Muscle layer of duodenum (tissue), 2 donors: ENCODE results near the gene CCR5AS.

Experiments
- H3K27ac ChIP-seq: one replicate; pipeline ENCODE4 v1.7.0; 2013; ENCODE audit warnings: mild to moderate bottlenecking, low read length
- H3K27me3 ChIP-seq: one replicate; pipeline ENCODE4 v1.7.0; 2013; ENCODE audit warnings: low read depth, mild to moderate bottlenecking, control low read depth, low read length
- H3K36me3 ChIP-seq, 2 donors: one replicate each; pipeline ENCODE4 v1.7.0; 2013; ENCODE audit warnings: low read length in 2 of 2, control low read depth in 1 of 2, mild to moderate bottlenecking in 1 of 2; ENCODE audit not compliant: insufficient read depth in 2 of 2, control insufficient read depth in 1 of 2
- H3K4me1 ChIP-seq, 2 donors: one replicate each; pipeline ENCODE4 v1.7.0; 2013; ENCODE audit warnings: low read length in 2 of 2, mild to moderate bottlenecking in 2 of 2, control low read depth in 1 of 2, moderate library complexity in 1 of 2; ENCODE audit not compliant: insufficient read depth in 2 of 2, control insufficient read depth in 1 of 2
- H3K4me3 ChIP-seq, 2 donors: one replicate each; pipeline ENCODE4 v1.7.0; 2013; ENCODE audit warnings: low read length in 2 of 2, low read depth in 1 of 2, mild to moderate bottlenecking in 1 of 2
- H3K9me3 ChIP-seq, 2 donors: one replicate each; pipeline ENCODE4 v1.7.0; 2013; ENCODE audit warnings: low read length in 2 of 2, control low read depth in 1 of 2, mild to moderate bottlenecking in 1 of 2; ENCODE audit not compliant: control insufficient read depth in 1 of 2
- donor health status: healthy.

The CCR5AS gene

DNA sequence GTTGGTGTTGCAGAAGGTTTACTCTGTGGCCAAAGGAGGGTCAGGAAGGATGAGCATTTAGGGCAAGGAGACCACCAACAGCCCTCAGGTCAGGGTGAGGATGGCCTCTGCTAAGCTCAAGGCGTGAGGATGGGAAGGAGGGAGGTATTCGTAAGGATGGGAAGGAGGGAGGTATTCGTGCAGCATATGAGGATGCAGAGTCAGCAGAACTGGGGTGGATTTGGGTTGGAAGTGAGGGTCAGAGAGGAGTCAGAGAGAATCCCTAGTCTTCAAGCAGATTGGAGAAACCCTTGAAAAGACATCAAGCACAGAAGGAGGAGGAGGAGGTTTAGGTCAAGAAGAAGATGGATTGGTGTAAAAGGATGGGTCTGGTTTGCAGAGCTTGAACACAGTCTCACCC is 32.1 kb downstream of the CCR5AS start:
- Histone ChIP-seq H3K36me3 (no peaks in the 10 kb centered on the region), H3K4me3 (no peak overlapping the region), H3K27me3 (no peaks in the 10 kb centered on the region), H3K4me1 (peaks cover 0 to 2% of the 10 kb centered on the region in 2 donors), H3K27ac (no peak overlapping the region), H3K9me3 (no peaks in the 10 kb centered on the region)

GRCh38 chr3:46372492-46373359 is 34.1 kb downstream of the CCR5AS start:
- Histone ChIP-seq H3K36me3 (no peaks in the 10 kb centered on the region), H3K27ac (no peak overlapping the region), H3K4me3 (no peak overlapping the region), H3K9me3 (no peaks in the 10 kb centered on the region), H3K4me1 (peaks cover 0 to 4% of the 10 kb centered on the region in 2 donors), H3K27me3 (no peaks in the 10 kb centered on the region)

DNA sequence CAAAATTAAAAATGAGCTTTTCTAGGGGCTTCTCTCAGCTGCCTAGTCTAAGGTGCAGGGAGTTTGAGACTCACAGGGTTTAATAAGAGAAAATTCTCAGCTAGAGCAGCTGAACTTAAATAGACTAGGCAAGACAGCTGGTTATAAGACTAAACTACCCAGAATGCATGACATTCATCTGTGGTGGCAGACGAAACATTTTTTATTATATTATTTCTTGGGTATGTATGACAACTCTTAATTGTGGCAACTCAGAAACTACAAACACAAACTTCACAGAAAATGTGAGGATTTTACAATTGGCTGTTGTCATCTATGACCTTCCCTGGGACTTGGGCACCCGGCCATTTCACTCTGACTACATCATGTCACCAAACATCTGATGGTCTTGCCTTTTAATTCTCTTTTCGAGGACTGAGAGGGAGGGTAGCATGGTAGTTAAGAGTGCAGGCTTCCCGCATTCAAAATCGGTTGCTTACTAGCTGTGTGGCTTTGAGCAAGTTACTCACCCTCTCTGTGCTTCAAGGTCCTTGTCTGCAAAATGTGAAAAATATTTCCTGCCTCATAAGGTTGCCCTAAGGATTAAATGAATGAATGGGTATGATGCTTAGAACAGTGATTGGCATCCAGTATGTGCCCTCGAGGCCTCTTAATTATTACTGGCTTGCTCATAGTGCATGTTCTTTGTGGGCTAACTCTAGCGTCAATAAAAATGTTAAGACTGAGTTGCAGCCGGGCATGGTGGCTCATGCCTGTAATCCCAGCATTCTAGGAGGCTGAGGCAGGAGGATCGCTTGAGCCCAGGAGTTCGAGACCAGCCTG is 35.1 kb downstream of the CCR5AS start:
- Histone ChIP-seq H3K27me3 (no peaks in the 10 kb centered on the region), H3K9me3 (no peaks in the 10 kb centered on the region), H3K4me1 (peaks cover 0 to 4% of the 10 kb centered on the region in 2 donors), H3K27ac (peak overlapping the region; percentile 28), H3K36me3 (no peaks in the 10 kb centered on the region), H3K4me3 (peak overlapping the region in 1 of 2 donors; percentile 31)

GRCh38 chr3:46370839-46371518 is 35.9 kb downstream of the CCR5AS start, which contains the start of gene CCR5:
Gene CCR5 (plus strand): TSS chr3:46370946. CDS start chr3:46372903, 1,957 bp downstream.
- Histone ChIP-seq H3K27ac (peak within 1 kb of the TSS; percentile 28), H3K9me3 (no peaks in the 10 kb centered on the region), H3K4me3 (peak within 1 kb of the TSS in 1 of 2 donors; percentile 31), H3K27me3 (no peaks in the 10 kb centered on the region), H3K4me1 (peaks cover 0 to 4% of the 10 kb centered on the region in 2 donors), H3K36me3 (no peaks in the 10 kb centered on the region)

GRCh38 chr3:46369675-46370132 is 37.2 kb downstream of the CCR5AS start:
- Histone ChIP-seq H3K36me3 (no peaks in the 10 kb centered on the region), H3K27me3 (no peaks in the 10 kb centered on the region), H3K4me3 (no peak overlapping the region), H3K9me3 (no peaks in the 10 kb centered on the region), H3K27ac (peak overlapping the region; percentile 28), H3K4me1 (peaks cover 0 to 4% of the 10 kb centered on the region in 2 donors)

GRCh38 chr3:46369151-46369550 is 37.7 kb downstream of the CCR5AS start:
- H3K36me3 ChIP-seq: no peaks in the 10 kb centered on the region
- peak overlapping the region; percentile 28 for H3K27ac ChIP-seq
- H3K27me3 ChIP-seq: no peaks in the 10 kb centered on the region
- no peak overlapping the region for H3K4me3 ChIP-seq
- H3K4me1 ChIP-seq: peaks cover 0 to 4% of the 10 kb centered on the region in 2 donors
- H3K9me3 ChIP-seq: no peaks in the 10 kb centered on the region

- Histone ChIP-seq H3K4me1 (peaks cover 0 to 4% of the 10 kb centered on the region in 2 donors), H3K36me3 (no peaks in the 10 kb centered on the region), H3K4me3 (no peak overlapping the region), H3K27me3 (no peaks in the 10 kb centered on the region), H3K27ac (no peak overlapping the region), H3K9me3 (no peaks in the 10 kb centered on the region)
Observed at GRCh38 chr3:46368569-46368968, 38.3 kb downstream of the CCR5AS start.

DNA sequence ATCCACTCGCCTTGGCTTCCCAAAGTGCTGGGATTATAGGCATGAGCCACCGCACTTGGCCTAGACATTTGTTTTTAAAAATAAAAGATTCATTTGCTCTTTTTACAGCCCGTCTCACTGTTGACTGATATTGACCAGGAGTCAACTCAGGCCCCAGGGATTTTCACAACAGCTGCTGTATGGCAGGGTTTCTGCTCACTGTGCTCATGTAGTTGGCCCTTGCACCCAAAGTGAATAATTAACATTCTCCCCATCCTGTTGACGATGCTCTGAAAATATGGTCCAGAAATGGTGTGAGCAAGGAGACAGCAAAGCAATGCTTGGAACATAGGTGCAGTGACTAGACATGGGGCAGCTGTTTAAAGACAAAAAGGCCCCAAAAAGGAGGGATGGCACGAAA is 39.1 kb downstream of the CCR5AS start:
- Histone ChIP-seq H3K4me1 (peaks cover 0 to 4% of the 10 kb centered on the region in 2 donors), H3K4me3 (no peak overlapping the region), H3K27me3 (no peaks in the 10 kb centered on the region), H3K9me3 (no peaks in the 10 kb centered on the region), H3K36me3 (no peaks in the 10 kb centered on the region), H3K27ac (no peak overlapping the region)

DNA sequence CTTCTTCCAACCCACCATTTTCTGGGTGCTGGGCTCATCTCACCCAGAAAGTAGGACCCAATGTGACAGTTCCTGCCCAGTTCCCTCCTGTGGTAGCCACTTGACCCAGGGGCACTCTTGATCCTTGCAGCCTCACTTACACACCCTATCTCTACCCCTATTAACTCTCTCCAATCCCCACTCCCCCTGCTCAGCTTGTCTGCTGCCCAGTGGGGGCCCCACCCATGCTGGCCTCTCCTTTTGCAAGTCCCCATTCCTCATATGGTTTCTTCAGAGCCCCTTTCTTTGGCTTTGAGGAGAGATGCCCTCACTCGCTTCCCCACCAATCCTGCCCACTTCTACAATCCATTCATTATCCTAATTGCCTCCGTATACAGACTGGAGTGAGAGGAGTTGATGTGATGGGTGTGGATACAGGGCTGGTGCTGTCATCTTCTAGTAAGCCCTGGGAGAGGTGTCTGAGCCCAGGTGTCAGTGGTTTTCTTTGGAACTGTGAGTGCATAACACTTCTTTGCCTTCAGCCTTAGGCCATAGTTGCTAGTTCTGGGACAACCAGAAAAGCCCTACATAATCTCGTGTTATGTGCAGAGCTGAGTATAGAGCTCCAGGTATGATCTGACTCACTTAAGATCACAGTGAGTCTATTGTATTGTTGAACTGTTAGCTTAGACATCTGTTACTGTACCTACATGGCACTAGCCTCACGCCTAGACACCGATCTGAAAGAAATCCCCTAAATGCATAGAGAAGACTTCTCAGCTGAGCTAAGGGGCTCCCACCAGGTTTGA is 40.9 kb downstream of the CCR5AS start:
- Histone ChIP-seq H3K36me3 (no peaks in the 10 kb centered on the region), H3K4me1 (peaks cover 8 to 10% of the 10 kb centered on the region in 2 donors), H3K27me3 (no peaks in the 10 kb centered on the region), H3K4me3 (no peak overlapping the region), H3K27ac (no peak overlapping the region), H3K9me3 (no peaks in the 10 kb centered on the region)

DNA sequence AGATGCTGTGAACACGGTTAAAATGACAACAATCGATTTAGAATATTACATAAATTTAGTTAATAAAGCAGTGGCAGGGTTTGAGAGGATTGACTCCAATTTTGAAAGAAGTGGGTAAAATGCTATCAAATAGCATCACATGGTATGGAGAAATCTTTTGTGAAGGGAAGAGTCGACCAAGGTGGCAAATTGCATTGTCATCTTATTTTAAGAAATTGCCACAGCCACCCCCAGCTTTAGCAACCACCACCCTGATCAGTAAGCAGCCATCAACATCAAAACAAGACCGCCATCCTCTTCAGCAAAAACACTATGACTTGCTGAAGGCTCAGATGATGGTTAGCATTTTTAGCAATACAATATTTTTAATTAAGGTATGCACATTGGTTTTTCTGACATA is 41.8 kb downstream of the CCR5AS start:
- H3K27me3 ChIP-seq: no peaks in the 10 kb centered on the region
- H3K4me1 ChIP-seq: peaks cover 14 to 18% of the 10 kb centered on the region in 2 donors
- H3K4me3 ChIP-seq: no peak overlapping the region
- no peaks in the 10 kb centered on the region for H3K9me3 ChIP-seq
- H3K36me3 ChIP-seq: no peaks in the 10 kb centered on the region
- H3K27ac ChIP-seq: no peak overlapping the region
